ENCODE measurements around the gene SBF2. TPM values are rescaled to one million over a fixed set of nuclear protein-coding genes. Genes with fewer than 3 reads are reported as not detected.

The SBF2 gene
- total and polyA plus RNA-seq, 2 of the 13 experiments (the other 11 are each of a cell fraction or from before 2014, with no cell fraction given), result 24.0 to 45.8 TPM

- TF ChIP-seq POLR2AphosphoS5 (IDR thresholded peaks at IDR 0.05; ENCODE audit: low read depth, low read length) (no peak), ZGPAT (CRISPR knock-in tag; IDR thresholded peaks at IDR 0.05) (peak; percentile 80), ZFP82 (CRISPR knock-in tag; IDR thresholded peaks at IDR 0.05; ENCODE audit: borderline replicate concordance) (no peak), NFIC (IDR thresholded peaks at IDR 0.05; ENCODE audit: low read length) (peak; percentile 76), KLF15 (CRISPR knock-in tag; IDR thresholded peaks at IDR 0.05; ENCODE audit: borderline replicate concordance) (no peak), JARID2 (CRISPR knock-in tag; IDR thresholded peaks at IDR 0.05; ENCODE audit: insufficient replicate concordance) (no peak), RNF219 (CRISPR knock-in tag; IDR thresholded peaks at IDR 0.05) (no peak), ZNF510 (CRISPR knock-in tag; IDR thresholded peaks at IDR 0.05; ENCODE audit: low read depth) (no peak)
- TF ChIP-seq, protein P1, sequence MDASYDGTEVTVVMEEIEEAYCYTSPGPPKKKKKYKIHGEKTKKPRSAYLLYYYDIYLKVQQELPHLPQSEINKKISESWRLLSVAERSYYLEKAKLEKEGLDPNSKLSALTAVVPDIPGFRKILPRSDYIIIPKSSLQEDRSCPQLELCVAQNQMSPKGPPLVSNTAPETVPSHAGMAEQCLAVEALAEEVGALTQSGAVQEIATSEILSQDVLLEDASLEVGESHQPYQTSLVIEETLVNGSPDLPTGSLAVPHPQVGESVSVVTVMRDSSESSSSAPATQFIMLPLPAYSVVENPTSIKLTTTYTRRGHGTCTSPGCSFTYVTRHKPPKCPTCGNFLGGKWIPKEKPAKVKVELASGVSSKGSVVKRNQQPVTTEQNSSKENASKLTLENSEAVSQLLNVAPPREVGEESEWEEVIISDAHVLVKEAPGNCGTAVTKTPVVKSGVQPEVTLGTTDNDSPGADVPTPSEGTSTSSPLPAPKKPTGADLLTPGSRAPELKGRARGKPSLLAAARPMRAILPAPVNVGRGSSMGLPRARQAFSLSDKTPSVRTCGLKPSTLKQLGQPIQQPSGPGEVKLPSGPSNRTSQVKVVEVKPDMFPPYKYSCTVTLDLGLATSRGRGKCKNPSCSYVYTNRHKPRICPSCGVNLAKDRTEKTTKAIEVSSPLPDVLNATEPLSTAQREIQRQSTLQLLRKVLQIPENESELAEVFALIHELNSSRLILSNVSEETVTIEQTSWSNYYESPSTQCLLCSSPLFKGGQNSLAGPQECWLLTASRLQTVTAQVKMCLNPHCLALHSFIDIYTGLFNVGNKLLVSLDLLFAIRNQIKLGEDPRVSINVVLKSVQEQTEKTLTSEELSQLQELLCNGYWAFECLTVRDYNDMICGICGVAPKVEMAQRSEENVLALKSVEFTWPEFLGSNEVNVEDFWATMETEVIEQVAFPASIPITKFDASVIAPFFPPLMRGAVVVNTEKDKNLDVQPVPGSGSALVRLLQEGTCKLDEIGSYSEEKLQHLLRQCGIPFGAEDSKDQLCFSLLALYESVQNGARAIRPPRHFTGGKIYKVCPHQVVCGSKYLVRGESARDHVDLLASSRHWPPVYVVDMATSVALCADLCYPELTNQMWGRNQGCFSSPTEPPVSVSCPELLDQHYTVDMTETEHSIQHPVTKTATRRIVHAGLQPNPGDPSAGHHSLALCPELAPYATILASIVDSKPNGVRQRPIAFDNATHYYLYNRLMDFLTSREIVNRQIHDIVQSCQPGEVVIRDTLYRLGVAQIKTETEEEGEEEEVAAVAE (CRISPR knock-in tag; IDR thresholded peaks at IDR 0.05; ENCODE audit: borderline replicate concordance), result peak; percentile 72; the same call in 1 of the 2 replicates
- TF ChIP-seq, protein P2, sequence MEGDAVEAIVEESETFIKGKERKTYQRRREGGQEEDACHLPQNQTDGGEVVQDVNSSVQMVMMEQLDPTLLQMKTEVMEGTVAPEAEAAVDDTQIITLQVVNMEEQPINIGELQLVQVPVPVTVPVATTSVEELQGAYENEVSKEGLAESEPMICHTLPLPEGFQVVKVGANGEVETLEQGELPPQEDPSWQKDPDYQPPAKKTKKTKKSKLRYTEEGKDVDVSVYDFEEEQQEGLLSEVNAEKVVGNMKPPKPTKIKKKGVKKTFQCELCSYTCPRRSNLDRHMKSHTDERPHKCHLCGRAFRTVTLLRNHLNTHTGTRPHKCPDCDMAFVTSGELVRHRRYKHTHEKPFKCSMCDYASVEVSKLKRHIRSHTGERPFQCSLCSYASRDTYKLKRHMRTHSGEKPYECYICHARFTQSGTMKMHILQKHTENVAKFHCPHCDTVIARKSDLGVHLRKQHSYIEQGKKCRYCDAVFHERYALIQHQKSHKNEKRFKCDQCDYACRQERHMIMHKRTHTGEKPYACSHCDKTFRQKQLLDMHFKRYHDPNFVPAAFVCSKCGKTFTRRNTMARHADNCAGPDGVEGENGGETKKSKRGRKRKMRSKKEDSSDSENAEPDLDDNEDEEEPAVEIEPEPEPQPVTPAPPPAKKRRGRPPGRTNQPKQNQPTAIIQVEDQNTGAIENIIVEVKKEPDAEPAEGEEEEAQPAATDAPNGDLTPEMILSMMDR (CRISPR knock-in tag; IDR thresholded peaks at IDR 0.05), result no peak
- TF ChIP-seq, protein P3, sequence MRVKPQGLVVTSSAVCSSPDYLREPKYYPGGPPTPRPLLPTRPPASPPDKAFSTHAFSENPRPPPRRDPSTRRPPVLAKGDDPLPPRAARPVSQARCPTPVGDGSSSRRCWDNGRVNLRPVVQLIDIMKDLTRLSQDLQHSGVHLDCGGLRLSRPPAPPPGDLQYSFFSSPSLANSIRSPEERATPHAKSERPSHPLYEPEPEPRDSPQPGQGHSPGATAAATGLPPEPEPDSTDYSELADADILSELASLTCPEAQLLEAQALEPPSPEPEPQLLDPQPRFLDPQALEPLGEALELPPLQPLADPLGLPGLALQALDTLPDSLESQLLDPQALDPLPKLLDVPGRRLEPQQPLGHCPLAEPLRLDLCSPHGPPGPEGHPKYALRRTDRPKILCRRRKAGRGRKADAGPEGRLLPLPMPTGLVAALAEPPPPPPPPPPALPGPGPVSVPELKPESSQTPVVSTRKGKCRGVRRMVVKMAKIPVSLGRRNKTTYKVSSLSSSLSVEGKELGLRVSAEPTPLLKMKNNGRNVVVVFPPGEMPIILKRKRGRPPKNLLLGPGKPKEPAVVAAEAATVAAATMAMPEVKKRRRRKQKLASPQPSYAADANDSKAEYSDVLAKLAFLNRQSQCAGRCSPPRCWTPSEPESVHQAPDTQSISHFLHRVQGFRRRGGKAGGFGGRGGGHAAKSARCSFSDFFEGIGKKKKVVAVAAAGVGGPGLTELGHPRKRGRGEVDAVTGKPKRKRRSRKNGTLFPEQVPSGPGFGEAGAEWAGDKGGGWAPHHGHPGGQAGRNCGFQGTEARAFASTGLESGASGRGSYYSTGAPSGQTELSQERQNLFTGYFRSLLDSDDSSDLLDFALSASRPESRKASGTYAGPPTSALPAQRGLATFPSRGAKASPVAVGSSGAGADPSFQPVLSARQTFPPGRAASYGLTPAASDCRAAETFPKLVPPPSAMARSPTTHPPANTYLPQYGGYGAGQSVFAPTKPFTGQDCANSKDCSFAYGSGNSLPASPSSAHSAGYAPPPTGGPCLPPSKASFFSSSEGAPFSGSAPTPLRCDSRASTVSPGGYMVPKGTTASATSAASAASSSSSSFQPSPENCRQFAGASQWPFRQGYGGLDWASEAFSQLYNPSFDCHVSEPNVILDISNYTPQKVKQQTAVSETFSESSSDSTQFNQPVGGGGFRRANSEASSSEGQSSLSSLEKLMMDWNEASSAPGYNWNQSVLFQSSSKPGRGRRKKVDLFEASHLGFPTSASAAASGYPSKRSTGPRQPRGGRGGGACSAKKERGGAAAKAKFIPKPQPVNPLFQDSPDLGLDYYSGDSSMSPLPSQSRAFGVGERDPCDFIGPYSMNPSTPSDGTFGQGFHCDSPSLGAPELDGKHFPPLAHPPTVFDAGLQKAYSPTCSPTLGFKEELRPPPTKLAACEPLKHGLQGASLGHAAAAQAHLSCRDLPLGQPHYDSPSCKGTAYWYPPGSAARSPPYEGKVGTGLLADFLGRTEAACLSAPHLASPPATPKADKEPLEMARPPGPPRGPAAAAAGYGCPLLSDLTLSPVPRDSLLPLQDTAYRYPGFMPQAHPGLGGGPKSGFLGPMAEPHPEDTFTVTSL (CRISPR knock-in tag; IDR thresholded peaks at IDR 0.05; ENCODE audit: borderline replicate concordance), result peak; percentile 57; the same call in 1 of the 2 replicates
Observed at GRCh38 chr11:10050561-10050960, 243.5 kb downstream of the SBF2 start (continued).
